22Rv1 (cell line): ENCODE measurements around the gene NBEA.

Source experiments
- ZFX ChIP-seq: fragments of 450-650 bp; IDR thresholded peaks from 2 replicates; pipeline ENCODE4 v1.6.1; 2017; ENCODE audit warnings: antibody characterized with exemption, borderline replicate concordance
- TF ChIP-seq, protein P1 (sequence below): fragments of 450-650 bp; IDR thresholded peaks from 2 replicates; pipeline ENCODE4 v1.5.1; 2017; ENCODE audit warnings: mild to moderate bottlenecking

DNA sequence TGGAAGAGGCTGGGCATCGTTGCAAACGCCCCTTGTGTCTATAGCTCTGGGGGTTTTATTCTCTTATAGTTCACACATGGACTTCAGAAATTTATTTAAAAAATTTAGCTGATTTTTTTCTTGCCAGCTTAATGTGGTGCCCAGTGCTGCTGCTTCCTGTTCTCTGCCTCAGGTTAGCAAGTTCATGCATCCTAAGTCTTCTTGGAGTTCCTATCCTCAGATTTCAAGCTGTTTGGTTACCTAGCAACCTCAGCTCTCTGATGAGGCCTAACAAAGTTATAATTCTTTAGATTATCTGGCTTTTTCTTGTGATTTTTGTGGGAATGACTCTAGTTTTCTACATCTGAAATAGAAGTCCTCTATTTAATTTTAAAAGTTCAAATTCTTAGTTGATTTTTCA, 283.5 kb downstream of the NBEA start:
- TF ChIP-seq, protein P1, sequence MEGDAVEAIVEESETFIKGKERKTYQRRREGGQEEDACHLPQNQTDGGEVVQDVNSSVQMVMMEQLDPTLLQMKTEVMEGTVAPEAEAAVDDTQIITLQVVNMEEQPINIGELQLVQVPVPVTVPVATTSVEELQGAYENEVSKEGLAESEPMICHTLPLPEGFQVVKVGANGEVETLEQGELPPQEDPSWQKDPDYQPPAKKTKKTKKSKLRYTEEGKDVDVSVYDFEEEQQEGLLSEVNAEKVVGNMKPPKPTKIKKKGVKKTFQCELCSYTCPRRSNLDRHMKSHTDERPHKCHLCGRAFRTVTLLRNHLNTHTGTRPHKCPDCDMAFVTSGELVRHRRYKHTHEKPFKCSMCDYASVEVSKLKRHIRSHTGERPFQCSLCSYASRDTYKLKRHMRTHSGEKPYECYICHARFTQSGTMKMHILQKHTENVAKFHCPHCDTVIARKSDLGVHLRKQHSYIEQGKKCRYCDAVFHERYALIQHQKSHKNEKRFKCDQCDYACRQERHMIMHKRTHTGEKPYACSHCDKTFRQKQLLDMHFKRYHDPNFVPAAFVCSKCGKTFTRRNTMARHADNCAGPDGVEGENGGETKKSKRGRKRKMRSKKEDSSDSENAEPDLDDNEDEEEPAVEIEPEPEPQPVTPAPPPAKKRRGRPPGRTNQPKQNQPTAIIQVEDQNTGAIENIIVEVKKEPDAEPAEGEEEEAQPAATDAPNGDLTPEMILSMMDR: no peak
- TF ChIP-seq ZFX: no peak
